ENCODE data around the gene FOXP1. TPM values are rescaled to one million over a fixed set of nuclear protein-coding genes. Genes with fewer than 3 reads are reported as not detected.

The FOXP1 gene
- total RNA-seq, 1 donor from 2014 or later, result 128 TPM

- Histone ChIP-seq H3K36me3 (no peaks in the 10 kb centered on the region), H3K4me1 (peaks cover 66% of the 10 kb centered on the region), H3K4me3 (no peak overlapping the region), H3K27me3 (no peaks in the 10 kb centered on the region), H3K27ac (peak overlapping the region; percentile 28), H3K9me3 (no peaks in the 10 kb centered on the region)
- intact Hi-C loops (cut with DNase I), result no loop called here
- no peak for DNase-seq (ENCODE audit: extremely low spot score in 2 of 2)
- TF ChIP-seq CTCF (IDR thresholded peaks at IDR 0.05) (no peak), POLR2AphosphoS5 (IDR thresholded peaks at IDR 0.05; ENCODE audit: insufficient read depth in 1 of 2, low read depth in 1 of 2) (no peak)
Measured at GRCh38 chr3:71070497-71071463, 512.7 kb downstream of the FOXP1 start.

DNA sequence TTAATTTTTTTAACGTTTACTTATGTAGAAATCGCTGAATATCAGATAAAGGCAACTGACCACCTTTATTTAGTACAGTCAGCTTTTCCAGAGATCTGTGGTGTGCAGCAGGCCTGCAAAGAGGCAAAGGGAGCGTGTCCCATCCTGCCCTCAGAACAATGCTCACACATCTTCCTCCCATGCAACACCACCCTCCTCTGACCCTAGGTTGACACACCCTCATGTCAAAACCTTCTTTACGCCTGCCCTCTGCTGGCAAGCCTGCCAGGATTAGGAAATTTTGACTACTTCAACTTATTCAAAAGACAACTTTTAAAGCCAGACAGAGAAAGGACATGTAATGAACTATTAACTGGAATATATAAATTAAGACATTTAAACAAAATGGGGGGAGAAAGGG, 513.7 kb downstream of the FOXP1 start:
- TF ChIP-seq POLR2A (IDR thresholded peaks at IDR 0.05), result no peak
- TF ChIP-seq CTCF (IDR thresholded peaks at IDR 0.05), result peak; percentile 14 to 53 (median 42)
- peak in 1 of 2 donors; percentile 77 for TF ChIP-seq POLR2AphosphoS5 (IDR thresholded peaks at IDR 0.05; ENCODE audit: insufficient read depth in 1 of 2, low read depth in 1 of 2)
- DNase-seq (ENCODE audit: extremely low spot score in 2 of 2), result no peak
- no peaks in the 10 kb centered on the region for H3K27me3 ChIP-seq
- H3K27ac ChIP-seq, result no peak overlapping the region
- H3K4me3 ChIP-seq, result no peak overlapping the region
- no peaks in the 10 kb centered on the region for H3K36me3 ChIP-seq
- H3K9me3 ChIP-seq, result no peaks in the 10 kb centered on the region
- H3K4me1 ChIP-seq, result peaks cover 66% of the 10 kb centered on the region
- intact Hi-C loops (cut with DNase I), result loop anchor here (10.0 kb wide), 2 partner anchors 55 to 65 kb away; no protein-coding TSS in a partner anchor

- DNase-seq (ENCODE audit: extremely low spot score in 2 of 2), result no peak
- Histone ChIP-seq H3K27me3 (no peaks in the 10 kb centered on the region), H3K4me3 (no peak overlapping the region), H3K36me3 (no peaks in the 10 kb centered on the region), H3K9me3 (no peaks in the 10 kb centered on the region), H3K4me1 (peaks cover 67% of the 10 kb centered on the region), H3K27ac (peak overlapping the region; percentile 36)
- TF ChIP-seq POLR2AphosphoS5 (IDR thresholded peaks at IDR 0.05; ENCODE audit: insufficient read depth in 1 of 2, low read depth in 1 of 2), result no peak
- TF ChIP-seq POLR2A (IDR thresholded peaks at IDR 0.05), result no peak
- no peak for TF ChIP-seq CTCF (IDR thresholded peaks at IDR 0.05)
- intact Hi-C loops (cut with DNase I), result loop anchor here (10.0 kb wide), 2 partner anchors 53 to 67 kb away; no protein-coding TSS in a partner anchor
Measured at GRCh38 chr3:71067977-71068654, 515.4 kb downstream of the FOXP1 start.

GRCh38 chr3:71066849-71067261, 516.7 kb downstream of the FOXP1 start:
- DNase-seq (ENCODE audit: extremely low spot score in 2 of 2), result no peak
- Histone ChIP-seq H3K27ac (peak overlapping the region; percentile 99), H3K27me3 (no peaks in the 10 kb centered on the region), H3K36me3 (no peaks in the 10 kb centered on the region), H3K4me1 (peaks cover 67% of the 10 kb centered on the region), H3K9me3 (no peaks in the 10 kb centered on the region), H3K4me3 (no peak overlapping the region)
- TF ChIP-seq POLR2AphosphoS5 (IDR thresholded peaks at IDR 0.05; ENCODE audit: insufficient read depth in 1 of 2, low read depth in 1 of 2) (no peak), CTCF (IDR thresholded peaks at IDR 0.05) (no peak), POLR2A (IDR thresholded peaks at IDR 0.05) (no peak)
- intact Hi-C loops (cut with DNase I), result loop anchor here (10.0 kb wide), 2 partner anchors 52 to 68 kb away; no protein-coding TSS in a partner anchor
